Limb (tissue), 2 donors: ENCODE results near the gene ERVW-1.

Experiments used
- DNase-seq, 2 donors: peaks; one replicate each; pipeline ENCODE4 v3.0.0-alpha.2; 2016; ENCODE audit errors: extremely low spot score in 2 of 2

ERVW-1 gene

GRCh38 chr7:92427193-92427592 is 50.6 kb downstream of the ERVW-1 start:
- no peak for DNase-seq

- no peak for DNase-seq
These were observed 52.3 kb downstream of the ERVW-1 start for GRCh38 chr7:92425311-92425947.

- no peak for DNase-seq
These were observed 54.0 kb downstream of the ERVW-1 start for GRCh38 chr7:92423710-92424131.

GRCh38 chr7:92422926-92423325 is 54.8 kb downstream of the ERVW-1 start:
- no peak for DNase-seq

- no peak for DNase-seq
These were observed 55.9 kb downstream of the ERVW-1 start for GRCh38 chr7:92421676-92422435.
